Dermis blood vessel endothelial cell (primary cell): Measurements from ENCODE around the gene COA8. TPM values are rescaled to one million over a fixed set of nuclear protein-coding genes. Genes with fewer than 3 reads are reported as not detected.
A peak's percentile ranks its signal among the peaks of the same experiment; 100 is the strongest.

Experiments used
- DNase-seq: peaks from one replicate; pipeline ENCODE4 v3.0.0; 2010
- total RNA-seq: library from RNA; depleted of rRNA; stranded (reverse); fragments of >200 nt; gene quantifications from 2 replicates; pipeline ENCODE4 v1.2.3, GENCODE V29; 2014

Gene COA8
- total RNA-seq, 1 donor from 2014 or later = 24.7 TPM

DNA sequence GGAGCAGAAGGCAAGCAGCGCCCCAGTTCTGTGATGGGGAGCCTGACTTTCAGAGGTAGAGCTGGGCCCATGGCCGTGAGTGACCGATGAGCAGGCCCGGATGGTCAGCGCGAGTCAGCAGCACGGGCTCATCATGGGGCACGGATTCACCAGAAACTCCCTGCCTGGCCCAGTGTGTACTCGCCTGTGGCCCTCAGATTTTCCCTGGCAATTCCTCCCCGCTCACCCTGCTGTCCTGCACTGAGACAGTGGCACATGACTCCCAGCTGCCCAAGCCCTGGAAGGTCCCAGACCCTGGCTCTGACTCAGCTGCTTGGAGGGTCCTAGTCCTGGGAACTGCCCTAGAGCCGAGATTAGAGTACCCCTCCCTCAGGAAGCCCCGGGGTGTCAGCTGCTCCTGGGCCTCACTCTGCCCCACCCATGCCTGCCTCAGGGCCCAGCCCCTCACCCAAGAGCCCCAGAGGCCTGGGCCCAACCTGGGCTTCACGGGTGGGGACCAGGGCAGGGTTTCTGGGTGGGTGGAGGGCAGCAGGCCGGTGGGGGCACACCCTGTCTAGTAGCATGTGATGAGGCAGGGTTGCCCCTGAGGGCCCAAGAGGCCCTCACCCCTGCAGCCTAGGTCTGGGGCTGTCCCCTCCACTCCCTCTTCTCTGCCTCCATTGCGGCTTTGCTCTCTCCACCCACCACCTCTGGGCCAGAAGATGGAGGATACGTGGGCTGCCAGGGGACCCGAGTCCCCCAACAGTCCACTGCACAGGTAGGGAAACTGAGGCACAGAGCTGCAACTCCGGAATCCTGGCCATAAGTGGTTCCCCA is 25.4 kb upstream of the COA8 start:
- no peak for DNase-seq

DNA sequence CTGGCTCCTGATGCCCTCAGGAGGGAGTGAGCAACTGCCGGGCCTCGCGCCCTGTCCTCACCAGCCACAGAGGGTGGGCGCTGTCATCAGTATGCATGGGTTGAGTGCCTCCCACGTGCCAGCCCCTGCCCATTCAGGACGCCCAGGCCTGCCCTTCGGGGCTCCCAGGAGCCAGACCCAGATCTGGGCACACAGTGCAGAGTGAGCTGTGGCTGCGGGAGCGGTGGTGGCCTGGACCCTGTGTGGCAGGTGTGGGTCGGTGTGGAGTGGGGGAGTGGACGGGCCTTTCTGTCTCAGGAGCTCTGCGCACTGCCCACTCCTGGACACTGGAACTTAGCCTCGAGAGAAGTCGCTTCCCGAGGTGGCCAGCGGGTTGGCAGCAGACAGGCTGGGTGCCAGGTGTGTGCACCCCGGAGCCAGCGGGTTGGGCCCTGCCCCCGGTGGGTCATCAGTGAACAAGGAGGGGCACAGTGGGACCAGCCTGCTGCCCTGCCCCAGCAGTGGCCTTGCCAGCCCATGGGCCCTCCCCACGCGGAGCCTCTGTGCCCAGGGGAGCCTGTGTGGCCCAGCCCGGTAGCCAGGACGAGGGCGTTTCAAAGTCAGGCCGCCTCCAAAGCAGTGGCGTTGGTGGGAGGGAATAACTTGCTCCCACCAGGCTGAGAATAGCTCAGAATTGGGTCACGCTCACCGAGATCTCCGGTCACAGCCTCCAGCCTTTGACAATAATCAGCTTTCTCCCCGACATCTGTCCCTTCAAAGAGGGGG is 24.3 kb upstream of the COA8 start:
- no peak for DNase-seq

DNA sequence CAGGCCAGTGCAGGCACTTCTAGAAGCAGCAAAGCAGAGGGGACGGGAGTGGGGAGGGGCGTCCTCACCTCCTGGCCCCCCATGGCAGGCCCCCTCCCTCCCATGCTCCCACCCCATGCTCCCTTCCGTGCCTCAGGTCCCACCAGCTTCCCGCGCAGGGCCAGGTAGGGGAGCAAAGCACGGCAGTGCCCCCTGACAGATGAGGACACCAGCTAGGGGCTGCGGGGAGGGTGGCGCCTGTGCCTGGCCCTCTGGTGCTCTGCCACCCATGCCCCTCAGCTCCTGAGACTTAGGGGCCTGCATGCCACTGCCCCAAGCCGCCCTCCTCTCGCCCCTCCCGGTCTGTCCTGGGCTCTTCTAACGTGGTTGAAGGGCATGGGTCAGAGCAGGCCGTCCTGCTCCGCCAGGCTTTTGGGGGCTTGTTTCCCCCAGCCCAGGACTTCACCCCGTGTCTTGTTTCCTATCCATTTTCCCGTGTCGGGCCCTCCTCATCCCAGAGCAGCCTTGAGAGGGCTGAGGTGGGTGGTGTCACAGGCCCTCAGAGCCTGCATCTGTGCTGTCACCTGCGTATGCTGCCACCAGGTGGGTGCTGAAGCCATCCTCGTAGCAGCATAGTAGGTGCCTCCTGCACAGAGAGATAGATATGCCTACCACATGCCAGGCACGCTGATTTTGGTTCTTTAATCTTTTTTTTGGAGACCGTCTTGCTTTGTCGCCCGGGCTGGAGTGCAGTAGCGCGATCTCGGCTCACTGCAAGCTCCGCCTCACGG is 23.5 kb upstream of the COA8 start:
- no peak for DNase-seq

DNA sequence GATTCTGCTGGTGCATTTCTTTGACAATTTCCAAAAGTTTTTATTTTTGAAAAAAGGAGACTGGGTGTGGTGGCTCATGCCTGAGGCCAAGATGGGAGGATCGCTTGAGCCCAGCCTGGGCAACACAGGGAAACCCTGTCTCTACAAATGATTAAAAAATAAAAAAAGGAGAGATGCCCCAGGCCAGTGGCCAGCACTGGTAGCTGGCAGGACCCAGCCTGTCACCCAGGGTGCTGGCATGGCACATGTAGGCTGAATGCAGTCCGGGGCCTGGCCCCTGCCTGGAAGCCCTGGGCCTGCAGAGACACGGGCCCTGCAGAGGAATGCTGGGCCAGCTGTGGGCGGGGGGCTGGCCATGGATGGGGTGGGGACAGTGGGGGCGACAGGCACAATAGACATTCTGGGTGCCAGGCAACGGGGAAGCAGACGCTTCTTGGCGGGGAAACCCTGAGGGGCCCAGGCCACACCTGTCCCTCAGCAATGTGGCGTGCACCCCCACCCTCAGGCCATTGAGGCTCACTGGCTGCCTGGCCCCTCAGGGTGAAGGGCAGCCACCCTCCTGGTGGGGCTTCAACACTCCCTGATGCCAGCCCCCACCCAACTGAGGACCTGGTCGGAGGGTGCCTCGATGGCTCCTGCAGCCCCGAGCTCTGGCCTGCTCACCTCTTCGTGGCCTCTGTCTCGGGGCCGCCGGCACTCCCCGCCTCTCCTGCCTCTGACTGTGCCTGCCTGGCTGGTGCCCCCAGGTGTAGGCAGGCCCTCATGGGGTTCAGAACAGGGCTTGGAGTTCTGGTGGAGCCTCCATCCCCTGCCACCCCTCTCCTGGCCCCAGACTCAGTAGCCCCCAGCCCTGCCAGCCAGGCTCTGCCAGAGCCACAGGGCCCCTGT is 21.7 kb upstream of the COA8 start:
- no peak for DNase-seq

DNA sequence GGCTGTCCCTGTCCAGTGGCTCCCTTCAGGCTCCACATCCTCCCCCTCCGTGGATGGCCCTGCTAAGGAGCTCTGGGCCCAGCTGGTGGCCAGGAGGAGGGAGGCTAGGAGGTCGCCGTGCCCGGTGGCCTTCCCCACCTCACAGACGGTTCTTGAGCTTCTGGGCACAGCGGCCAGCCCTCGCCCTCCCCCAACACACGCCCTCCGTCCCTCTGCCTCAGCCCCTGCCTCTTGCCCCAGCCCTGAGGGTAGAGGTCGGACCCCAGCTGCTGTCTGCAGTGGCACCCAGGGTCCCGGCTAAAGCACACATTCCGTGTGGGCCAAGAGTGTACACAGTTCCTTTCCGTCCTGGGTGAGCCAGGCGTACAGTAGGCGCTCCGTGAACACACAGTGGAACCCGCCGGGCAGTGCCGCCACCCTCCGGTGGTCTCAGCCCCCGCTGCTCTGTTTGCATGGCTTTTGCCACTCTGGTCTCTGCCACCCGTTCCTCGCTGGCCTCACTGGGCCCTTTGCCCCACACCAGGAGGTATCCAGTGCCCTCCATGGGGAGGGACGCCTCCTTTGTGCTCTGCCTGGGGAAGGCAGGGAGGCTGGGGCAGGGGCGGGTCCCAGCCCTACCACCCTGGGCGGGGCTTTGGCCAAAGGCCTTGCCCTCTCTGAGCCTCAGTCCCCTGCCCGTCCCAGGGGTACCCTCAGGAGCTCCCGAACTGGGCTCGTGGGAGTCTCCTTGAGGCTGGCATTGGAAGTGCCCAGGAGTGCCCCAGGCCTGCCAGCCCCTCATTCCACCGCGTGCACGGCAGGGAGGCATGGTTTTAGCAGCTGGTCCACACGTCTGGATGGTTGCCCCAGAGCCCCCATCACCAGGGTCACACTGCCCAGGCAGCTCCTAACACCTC is 20.8 kb upstream of the COA8 start:
- no peak for DNase-seq

DNA sequence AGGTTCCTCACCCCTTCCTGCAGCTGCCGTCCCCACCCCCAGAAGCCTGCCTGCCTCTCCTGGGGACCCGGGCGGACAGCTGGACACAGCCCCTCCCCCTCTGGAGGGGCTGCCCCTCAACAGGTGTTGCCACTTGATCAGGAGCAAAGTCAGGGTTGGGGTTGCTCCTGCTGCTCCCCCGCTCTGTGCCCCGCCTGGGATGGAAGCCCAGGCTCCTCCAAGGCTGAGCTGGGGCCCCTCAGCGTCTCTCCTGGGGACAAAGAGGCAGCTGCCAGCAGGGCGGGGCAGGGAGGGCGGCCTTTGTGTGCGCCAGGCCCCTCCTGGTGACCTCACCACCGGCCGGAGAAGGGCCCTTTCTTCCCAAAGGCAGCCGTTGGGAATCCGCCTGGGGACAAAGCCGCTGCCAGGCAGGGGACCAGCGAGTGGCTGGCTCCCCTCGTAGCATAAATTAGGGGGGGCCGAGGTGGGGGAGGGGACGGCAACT is 20.1 kb upstream of the COA8 start:
- DNase-seq = no peak

DNA sequence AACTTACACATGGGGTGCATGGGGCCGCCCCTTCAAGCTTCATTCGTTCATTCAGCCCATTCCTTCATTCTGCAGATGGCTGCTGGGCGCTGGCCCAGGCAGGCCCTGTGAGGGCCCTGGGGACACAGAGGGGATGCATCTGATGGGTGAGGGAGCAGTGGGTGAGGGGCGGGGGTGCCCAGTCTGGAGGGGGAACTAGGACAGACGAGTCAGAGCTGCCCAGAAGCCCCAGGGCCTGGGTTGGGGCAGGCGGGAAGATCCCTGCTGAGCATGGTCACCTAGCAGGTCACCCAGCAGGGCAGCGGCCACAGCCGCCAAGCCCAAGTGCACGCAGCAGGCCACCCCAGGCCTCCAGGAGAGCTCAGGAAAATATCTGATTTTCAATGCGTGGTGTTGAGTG is 19.6 kb upstream of the COA8 start:
- DNase-seq = no peak

DNA sequence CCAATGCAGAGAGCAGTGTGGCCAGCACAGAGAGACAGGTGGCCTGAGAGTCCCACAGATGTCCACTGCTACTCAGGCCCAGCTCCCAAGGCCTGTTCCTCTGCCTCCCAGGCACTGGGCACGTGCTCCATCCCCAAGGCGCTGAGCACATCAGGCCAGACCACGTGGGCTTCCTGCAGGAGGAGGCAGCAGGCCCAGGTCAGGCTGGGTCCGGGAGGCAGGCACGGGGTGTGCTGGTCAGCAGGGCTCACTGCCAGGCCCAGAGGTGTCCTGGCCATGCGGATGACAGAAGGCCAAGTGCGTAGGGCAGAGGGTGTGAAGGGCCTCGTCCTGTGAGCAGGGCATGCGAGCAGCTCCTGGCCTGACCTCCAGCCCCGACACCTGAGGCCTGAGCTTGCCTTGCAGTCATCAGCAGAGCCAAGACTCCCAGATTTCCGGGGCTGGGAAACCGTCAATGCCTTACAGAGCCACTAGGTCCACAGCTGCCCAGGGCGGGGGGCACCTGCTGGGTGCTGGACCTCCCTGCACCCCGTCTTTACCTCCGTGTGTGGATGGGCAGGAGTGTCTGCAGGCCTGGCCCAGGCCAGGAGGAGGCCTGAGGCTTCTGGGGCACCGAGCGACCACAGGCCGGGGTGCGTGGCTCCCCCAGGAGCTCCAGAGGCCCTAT is 18.9 kb upstream of the COA8 start:
- DNase-seq = no peak

DNA sequence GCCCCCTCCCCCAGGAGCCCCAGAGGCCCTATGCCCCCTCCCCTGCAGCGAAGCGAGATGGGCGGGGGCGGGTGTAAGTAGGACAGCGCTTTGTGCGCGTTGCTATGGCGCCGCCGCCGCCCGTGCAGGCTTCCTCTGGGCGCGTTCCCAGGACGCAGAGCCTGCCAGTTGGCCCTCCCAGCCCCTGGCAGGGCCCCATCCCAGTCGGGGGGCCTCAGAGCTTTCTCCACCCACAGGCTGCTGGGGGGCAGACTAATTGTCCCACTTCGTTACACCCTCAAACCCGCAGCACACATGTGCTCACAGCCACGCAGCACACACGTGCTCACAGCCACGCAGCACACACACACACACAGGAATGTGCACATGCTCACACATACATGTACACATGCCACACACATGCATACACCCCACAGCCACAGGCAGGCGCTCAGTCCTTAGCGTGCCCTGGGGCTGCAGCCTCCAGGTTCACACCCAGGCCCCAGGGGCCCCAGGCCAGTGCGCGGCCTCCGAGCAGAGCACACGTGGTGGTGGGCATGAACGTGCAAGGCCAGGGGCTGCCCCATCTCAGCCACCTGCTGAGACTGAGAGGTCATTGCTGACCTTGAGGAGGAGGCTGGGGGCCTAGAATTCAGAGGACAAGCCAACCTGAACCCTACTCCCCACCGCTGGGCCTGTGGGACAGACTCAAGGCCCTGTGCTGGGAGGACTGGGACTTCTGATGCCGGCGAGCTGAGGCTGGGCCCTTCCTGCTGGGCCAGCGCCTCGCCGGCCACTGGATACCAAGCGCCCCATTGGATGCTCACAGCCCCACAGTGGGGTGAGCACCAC is 18.2 kb upstream of the COA8 start:
- no peak for DNase-seq

DNA sequence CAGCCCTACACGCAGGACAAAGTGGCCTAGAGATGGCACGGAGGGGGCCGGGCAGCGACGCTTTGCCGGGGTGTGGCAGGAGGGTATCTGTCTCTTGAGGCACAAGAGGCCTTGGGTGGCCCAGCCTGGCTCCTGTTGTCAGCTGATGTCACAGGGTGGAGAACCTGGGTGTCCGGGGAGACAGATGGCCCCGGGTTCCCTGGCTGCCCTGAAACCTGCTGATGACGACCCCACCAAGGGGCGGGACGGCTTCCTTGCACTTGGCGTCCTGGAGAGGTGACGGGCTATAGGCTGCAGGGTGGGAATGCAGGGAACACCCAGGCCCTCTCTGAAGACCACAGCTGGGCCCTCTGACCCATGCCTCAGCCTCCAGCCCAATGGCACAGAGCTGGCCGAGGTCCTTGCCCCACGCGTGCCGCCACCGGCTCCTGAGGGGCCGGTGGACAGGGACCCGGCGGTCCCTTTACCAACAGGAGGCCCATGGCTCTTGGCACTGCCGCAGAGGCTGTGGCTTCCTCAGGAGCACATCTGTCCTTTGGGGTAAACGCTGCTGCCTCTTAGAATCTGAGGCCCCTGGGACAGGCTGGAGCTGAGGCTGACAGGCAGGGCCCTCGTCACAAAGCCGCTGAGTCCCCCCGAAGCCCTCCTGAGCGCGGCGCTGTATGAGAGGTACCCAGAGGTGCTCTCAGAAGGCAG is 17.4 kb upstream of the COA8 start:
- DNase-seq = no peak

DNA sequence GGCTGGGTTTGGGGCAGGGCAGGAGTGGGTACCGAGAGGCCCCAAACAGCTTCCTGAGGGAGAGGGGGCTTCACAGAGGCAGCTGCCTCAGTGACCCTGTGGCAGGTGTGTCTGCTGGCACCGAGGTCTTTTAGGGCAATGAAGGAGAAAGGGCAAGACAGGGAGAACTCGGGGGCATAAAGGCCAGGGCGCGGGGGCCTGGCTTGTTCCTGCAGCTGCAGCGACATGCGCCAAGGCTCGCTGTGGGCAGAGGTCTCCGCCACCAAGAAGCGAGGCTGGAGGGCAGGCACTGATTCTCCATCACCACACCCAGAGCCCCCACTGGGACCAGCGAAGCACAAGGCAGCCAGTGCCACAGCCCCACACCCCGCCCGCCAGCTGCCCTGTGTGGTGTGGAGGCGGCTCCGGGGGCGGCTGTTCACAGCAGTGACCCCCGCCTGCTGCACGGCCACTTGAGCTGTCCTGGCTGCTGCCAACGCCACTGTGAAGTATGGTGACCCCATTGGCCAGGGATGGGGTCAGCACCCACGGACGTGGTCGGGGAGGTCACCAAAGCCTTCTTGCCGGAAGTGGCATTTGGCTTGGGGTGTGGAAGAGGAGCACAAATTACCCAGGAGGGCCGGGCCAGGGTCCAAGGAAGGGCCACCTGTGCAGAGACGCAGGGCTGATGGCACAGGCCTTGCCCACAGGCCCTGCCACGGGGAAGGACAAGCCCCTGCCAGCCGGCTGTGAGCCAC is 16.7 kb upstream of the COA8 start:
- DNase-seq = no peak

DNA sequence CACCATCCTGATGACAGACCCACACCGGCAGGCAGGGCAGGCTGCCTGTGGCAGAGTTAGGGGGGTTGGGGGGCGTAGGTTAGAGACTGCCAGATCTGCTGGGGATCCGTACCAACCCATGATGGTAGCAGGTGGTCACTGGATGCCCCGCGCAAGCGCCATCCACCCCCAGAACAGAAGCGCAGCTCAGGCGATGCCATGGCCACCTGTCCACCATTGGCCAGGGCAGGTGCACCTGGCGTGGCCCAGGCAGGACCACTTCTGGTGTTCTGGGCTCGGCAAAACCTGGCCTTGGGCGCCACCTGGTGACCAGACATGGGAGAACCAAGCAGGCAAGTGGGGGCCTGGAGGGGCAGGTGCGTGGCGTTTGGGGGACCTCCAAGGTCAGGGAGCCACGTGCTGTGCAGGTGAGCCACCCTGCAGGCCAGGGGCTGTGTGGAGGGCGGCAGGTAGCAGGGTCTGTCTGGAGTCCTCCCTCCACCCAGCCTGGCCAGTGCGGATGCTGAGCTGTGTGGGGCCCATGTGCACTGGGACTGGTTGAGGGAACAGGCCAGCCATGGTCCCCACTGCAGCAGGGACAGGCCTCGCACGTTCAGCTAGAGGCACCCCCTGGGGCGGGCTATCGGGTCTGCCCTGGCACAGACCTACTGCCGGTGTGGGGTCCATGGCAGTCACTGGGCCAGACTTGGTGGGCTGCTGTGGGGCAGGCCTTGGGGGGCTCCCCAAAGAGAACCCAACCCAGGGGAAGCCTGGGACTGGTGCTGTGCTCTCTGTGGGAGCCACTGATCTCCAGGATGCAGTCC is 15.9 kb upstream of the COA8 start:
- peak; percentile 73 for DNase-seq

DNA sequence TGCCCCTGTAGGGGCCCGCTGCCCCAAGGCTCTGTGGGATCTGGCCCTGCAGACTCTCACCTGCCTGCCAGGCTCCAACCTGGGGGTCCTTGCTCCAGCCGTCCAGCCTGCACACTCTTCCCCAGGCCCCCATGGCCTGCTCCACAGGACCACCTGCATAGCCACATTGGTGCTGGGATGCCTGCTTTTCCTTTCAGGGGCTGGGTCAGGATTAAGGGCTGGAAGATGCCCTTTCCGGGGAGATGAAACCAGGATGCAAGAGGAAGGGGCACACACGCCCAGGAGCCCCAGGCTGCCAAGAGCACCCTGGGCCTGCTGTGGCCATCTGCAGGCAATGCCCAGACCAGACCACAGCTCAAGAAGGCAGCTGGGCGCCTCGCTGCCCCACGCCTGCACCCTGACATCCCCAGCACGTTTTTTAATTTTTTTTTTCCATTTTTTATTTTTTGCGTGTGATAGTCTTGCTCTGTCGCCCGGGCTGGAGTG is 15.3 kb upstream of the COA8 start:
- DNase-seq = no peak

DNA sequence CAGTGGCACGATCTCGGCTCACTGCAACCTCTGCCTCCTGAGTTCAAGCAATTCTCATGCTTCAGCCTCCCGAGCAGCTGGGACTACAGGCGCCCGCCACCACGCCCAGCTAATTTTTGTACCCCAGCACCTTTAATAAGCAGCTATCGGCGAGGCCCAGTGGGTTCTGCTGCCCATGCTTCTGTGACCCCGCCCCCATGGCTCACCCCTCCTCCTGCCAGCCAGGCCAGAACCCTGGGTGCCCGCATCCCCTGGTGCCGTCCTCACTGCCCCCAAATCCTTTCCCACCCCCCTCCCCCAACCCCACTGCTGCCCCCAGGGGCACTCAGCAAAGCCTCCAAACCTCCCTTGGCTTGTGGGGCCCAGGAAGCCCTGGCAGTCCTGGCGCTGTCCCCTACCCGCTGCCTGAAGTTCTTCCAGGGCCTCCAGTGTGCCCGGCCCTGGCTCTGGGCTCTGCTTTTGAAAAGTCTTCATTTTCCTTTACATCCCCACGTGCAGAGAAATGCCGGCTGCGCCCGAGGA is 14.8 kb upstream of the COA8 start:
- DNase-seq = no peak

DNA sequence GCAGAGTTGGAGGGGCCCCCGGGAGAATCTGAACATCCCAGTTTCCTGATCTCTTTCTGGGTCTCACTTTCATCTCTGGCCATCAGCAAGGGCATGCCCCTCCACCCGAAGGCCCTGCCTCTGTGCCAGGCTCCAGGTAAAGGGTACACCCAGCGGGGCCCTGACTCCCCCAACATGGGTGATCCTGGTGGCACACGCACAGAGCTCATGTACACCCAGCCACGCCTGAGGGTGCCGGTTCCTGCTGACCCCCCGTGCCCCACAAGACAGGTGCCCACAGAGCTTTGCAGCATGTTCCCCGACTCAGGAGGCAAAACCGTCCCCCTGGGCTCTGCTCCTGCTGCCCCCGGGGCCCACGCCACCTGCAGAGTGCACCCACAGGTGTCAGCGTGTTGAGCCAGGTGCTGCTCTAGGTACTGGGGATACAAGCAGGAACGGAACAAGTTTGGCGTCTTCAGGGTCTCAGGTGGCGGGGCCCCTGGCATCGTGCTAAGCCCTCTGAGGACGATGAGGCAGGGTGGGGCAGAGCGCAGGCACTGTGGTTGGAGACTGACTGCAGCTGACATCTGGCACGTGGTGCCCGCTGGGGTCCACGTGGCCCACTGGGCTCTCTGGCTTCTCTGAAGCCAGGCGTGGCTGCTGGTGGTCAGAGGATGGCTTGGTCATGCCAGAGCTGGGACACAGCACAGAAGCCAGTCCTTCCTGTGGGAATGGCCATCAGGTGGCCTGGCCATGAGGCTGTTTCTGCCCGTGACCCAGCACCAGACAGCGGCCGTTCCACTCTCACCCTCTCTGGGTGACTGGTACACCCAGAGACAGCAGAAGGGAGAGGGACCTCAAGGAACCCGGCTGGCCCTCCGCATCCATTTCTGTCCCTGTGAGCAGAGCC is 14.1 kb upstream of the COA8 start:
- DNase-seq = no peak
